Inferior parietal cortex (tissue), 1 donor: Measurements from ENCODE around the gene PIAS4.

Source experiments
- DNase-seq: peaks from one replicate; pipeline ENCODE4 v3.0.0-alpha.2; 2016; ENCODE audit errors: extremely low spot score

PIAS4 gene

GRCh38 chr19:4023600-4024398 is 16.3 kb downstream of the PIAS4 start:
- DNase-seq, result no peak

GRCh38 chr19:4025317-4025716 is 17.8 kb downstream of the PIAS4 start:
- DNase-seq, result no peak

DNA sequence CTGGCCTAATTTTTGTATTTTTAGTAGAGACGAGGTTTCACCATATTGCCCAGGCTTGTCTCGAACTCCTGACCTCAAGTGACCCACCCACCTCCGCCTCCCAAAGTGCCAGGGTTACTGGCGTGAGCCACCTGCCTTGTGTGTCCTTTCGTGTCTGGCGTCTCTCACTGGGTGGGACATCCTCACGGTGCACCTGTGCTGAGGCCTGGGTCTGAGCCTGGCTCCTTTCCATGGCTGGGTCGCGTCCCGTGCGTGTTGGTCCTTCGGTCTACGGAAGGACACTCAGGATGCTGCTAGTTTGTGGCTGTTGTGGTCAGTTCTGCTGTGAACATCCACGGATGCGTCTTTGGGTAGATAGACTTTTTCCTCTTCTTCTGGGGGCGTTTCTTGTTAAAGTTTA is 19.6 kb downstream of the PIAS4 start:
- DNase-seq, result no peak

GRCh38 chr19:4028334-4029246 is 21.1 kb downstream of the PIAS4 start:
- no peak for DNase-seq

GRCh38 chr19:4029247-4029614 is 21.7 kb downstream of the PIAS4 start:
- DNase-seq, result no peak

- DNase-seq, result no peak
Observed at GRCh38 chr19:4030552-4030951, 23.0 kb downstream of the PIAS4 start.

- no peak for DNase-seq
Observed at GRCh38 chr19:4030981-4031380, 23.4 kb downstream of the PIAS4 start.

- DNase-seq, result no peak
Observed at GRCh38 chr19:4031420-4031819, 23.9 kb downstream of the PIAS4 start.

DNA sequence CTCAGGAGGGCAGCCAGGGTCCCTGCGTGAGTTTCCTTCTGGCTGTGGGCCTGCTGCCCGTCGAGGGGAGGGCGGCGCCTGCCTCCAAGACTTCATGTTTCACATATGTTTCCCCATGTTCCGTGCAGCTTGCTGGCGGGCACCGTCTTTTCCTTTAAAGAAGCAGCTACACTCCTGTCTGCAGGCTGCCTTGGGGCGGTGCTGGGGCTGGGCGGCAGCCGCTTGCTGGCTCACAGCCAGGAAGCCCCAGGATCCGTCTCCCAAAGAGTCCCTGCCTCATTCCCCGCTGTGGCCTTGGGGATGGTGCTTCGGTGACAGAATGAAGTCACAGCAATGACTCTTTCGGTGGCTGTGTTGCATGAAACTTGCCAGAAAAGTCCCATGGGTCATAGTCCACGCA is 24.9 kb downstream of the PIAS4 start:
- DNase-seq, result no peak

- no peak for DNase-seq
Observed at GRCh38 chr19:4033028-4033956, 25.8 kb downstream of the PIAS4 start.

- DNase-seq, result peak; percentile 67
Observed at GRCh38 chr19:4034048-4035017, 26.8 kb downstream of the PIAS4 start.

GRCh38 chr19:4035018-4035566 is 27.6 kb downstream of the PIAS4 start:
- DNase-seq, result no peak

GRCh38 chr19:4035582-4035981 is 28.0 kb downstream of the PIAS4 start:
- DNase-seq, result no peak

DNA sequence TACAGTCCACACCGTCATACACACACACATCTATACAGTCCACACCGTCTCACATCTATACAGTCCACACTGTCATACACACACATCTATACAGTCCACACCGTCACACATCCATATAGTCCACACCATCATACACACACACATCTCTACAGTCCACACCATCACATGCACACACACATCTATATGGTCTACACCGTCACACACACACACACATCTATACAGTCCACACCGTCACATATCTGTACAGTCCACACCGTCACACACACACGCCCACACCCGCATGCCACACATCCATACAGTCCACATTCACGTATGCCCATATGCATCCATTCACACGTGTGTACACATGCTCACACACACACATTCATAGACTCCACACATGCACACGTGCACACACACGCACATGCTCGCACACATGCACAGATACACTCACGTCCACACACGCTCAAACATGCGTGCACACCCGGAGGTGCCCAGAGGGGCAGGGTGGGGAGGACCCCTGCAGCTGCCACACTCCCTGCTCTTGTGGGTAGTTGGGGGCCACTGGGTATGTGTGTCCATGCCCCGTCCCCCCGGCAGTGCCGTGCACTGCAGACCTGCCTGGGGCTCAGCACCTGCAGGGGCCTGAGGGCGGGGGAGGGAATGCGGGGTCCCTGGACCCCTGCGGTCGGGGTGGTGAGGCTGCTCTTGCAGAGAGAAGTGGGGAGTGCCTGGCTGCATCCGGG is 29.2 kb downstream of the PIAS4 start:
- DNase-seq, result no peak

DNA sequence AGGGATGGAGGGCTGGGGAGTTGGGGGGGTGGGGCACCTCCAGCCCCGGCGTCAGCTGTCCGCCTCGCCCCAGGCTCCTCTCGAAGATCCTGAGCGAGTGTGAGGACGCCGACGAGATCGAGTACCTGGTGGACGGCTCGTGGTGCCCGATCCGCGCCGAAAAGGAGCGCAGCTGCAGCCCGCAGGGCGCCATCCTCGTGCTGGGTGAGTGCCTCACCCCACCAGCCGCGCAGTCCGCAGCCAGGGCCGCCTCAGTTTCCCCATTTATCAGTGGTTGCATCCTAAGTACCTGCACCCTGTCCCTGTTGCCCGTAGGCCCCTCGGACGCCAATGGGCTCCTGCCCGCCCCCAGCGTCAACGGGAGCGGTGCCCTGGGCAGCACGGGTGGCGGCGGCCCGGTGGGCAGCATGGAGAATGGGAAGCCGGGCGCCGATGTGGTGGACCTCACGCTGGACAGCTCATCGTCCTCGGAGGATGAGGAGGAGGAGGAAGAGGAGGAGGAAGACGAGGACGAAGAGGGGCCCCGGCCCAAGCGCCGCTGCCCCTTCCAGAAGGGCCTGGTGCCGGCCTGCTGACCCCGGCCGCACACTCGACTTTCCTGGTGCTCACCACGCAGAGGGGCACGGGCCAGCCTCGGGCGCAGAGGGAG is 29.9 kb downstream of the PIAS4 start:
- no peak for DNase-seq

DNA sequence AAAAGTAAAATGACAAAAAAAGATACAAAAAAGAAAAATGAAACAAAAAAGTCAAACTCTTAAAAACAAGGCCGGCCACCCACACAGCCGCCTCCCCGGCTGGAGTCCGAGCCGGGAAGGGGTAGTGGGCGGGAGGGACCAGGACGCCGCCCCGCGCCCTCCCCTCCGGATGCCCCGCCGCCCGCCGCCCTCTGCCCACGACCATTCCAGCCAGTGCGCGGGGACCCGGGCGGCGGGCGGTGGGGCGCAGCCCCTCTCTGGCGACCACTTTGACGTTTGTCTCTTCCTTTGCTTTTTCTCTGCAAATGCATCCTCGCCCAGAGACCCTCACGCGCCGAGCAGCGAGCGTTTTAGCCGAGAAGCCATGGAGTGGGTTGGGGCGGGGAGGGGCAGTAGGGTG is 30.5 kb downstream of the PIAS4 start:
- DNase-seq, result no peak

- DNase-seq, result no peak
Observed at GRCh38 chr19:4038661-4039423, 31.3 kb downstream of the PIAS4 start.

GRCh38 chr19:4042064-4042730 is 34.7 kb downstream of the PIAS4 start:
- no peak for DNase-seq
